SH-SY5Y (cell line): ENCODE results near the gene HAUS1.

Experiments
- GATA2 ChIP-seq: IDR thresholded peaks from 2 replicates; pipeline ENCODE4 v1.6.1; 2011; ENCODE audit warnings: mild to moderate bottlenecking, low read depth, low read length
- GATA3 ChIP-seq: IDR thresholded peaks from 2 replicates; pipeline ENCODE4 v1.6.1; 2011; ENCODE audit warnings: low read depth, mild to moderate bottlenecking, low read length, moderate library complexity

GRCh38 chr18:46163091-46163490, 58.9 kb downstream of the HAUS1 start:
- no peak for TF ChIP-seq GATA2
- TF ChIP-seq GATA3 = no peak
